Nasal cavity respiratory epithelium epithelial cell of viscerocranial mucosa (primary cell): ENCODE data around the gene SYNGR4. TPM values are rescaled to one million over a fixed set of nuclear protein-coding genes. Genes with fewer than 3 reads are reported as not detected.

Experiments
- total RNA-seq: library from RNA; depleted of rRNA; stranded (reverse); fragments of >200 nt; gene quantifications from 2 replicates; pipeline ENCODE4 v1.2.3, GENCODE V29; 2014

Gene SYNGR4, protein sequence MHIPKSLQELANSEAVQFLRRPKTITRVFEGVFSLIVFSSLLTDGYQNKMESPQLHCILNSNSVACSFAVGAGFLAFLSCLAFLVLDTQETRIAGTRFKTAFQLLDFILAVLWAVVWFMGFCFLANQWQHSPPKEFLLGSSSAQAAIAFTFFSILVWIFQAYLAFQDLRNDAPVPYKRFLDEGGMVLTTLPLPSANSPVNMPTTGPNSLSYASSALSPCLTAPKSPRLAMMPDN
- not detected in 2 replicates for total RNA-seq

DNA sequence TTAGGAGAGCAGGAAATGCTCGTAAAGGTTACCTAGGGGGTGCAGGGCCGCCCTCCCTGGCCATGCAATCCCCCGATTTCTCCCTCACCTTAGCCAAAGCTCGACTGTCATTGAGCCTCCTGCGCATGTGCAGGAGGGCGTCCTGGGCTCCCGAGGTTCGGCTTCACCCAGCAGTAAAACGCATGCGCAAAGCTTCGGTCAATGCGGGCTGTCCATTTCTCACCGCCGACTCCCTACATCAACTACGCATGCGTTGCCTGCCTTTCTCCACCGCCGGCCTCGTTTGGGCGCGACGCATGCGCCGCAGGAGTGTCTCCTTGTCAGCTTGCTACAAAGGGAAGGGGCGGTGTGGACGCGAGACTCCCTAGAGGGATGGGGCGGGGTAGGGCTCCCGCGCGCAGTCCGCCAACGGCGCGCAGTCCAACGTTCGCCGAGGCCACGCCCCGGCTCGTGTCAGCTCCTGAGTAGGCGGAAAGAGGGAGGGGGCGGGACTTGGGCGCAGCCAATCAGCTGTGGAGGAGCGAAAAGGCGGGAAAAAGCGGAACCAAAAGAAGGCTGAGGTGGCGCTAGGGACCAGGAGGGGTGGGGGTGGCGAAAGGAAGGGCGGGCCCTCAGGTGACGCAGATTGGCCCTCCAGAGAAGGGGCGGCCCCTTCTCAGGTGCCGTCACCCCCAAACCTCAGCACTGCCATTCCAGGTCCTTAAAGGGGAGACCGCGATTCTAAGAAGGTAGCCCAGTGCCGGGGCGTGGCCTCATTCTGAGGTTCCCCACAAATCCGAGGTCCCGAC, at the start of gene SYNGR4, which contains the start of gene TMEM143:
TSS of gene SYNGR4 (plus strand) at position 558 of the 788 bp plus-strand sequence. CDS start 1,476 bp downstream, outside the sequence.
TSS of gene TMEM143 (minus strand) at position 131 of the 788 bp plus-strand sequence. CDS start at position 111, 20 bp downstream.

DNA sequence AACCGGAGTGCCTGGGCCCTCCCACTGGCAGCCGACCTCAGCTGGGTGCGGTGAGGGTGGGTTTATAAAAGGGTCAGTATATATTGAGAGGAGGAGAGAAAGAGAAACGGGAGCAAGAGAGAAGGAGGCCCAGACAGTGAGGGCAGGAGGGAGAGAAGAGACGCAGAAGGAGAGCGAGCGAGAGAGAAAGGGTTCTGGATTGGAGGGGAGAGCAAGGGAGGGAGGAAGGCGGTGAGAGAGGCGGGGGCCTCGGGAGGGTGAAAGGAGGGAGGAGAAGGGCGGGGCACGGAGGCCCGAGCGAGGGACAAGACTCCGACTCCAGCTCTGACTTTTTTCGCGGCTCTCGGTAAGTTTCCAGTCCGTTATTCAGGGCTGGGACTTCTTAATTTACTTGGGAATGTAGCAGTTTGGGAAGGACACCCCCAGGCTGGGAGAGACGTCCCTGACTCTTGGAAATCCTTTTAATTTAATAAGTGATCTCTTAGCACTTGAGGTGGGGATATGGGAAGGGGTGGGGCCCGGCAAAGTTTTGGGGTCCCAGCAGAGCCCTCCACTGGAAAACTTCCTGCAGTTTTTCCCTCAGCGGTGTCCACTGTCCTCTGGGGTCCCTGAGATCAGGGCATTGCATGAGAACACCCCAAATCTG, 38.8 kb upstream of the SYNGR4 start, which contains the start of gene EMP3:
TSS of gene EMP3 (plus strand) at position 288 of the 646 bp plus-strand sequence. CDS start 1,293 bp downstream, outside the sequence.

DNA sequence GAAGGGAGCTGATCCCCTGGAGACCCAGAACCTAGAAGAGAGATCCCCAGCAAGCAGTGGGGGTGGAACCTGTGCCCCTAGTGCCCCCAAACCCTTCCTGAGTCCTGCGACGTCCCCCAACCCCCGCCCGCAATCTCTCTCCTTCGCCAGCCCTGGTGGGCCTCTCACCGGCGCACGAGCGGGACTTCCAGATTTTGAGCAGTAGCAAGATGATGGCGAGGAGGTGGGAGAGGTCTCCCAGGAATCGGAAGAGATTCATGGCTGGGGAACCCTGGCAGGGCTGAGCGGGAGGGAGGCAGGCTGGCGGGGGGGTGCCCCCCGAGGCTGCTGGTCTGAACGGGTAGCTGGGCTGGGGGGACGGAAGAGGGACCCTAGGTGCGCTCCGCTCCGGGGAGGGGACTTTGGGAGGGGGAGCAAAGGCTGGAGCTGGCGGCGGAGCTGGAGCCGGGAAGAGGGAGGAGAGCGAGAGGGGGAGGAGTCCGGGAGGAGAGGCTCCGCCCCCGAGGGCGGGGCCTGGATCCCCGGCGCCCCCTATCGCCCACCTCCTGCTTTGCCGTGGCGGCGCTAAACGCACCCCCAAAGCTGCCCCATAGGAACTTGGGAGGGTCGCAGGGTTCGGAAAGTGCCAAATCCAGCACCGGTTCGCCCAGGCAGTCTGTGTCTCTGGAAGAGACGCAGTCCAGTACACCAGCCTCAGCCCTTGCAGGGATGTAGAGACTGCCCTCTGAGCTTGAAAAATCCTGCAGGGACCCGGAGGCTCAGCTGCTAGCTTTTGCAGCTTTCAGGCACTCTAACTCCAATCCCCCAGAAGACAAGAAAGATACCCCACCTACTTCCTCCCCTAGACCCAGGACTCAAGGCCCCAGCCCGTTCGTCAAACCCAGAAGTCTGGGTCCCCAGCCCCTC, 27.2 kb downstream of the SYNGR4 start, which contains the start of gene KDELR1:
TSS of gene KDELR1 (minus strand) at position 452 of the 906 bp plus-strand sequence. CDS start at position 259, 193 bp downstream.

DNA sequence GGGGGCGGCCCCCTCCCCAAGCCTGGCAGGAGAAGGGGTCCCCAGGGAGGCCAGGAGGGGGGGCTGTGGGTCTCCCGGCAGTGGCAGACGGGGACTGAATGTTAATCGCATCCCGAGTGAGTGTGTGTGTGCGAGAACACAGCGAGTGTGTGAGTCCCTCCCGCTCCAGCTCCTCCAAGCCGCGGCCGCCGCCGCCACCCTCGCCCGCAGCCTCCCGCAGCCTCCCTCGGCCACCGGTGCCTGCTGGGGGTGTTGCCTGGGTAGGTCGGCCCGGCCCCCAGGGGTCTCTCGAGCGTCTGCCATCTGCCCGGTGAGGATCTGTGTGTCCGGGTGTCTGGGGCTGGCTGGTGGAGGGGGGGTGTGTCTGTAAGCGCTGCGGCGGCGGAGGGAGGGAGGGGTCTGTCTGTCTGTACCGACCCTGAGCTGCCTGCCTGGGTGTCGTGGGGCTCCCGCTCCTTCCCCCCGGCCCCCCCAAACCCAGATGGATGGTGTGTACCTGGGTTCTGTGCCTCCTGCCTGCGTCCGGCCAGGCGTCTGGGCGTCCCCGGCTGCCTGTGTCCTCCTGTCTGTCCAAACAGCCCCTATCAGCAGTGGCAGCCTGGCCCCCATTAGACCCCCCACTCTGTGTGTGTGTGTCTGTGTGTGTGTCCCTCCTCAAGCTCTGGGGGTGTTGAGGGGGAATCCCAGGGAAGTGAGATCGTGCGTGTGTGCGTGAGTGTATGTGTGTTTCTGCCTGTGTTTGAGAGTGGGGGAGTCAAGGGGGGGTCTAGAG, 29.6 kb downstream of the SYNGR4 start, which contains the start of gene GRIN2D:
TSS of gene GRIN2D (plus strand) at position 110 of the 772 bp plus-strand sequence. CDS start 4,725 bp downstream, outside the sequence.

Other genes with a start within 250 kb of the SYNGR4 start
- gene LIG1, start 194.0 kb upstream of the SYNGR4 start, total RNA-seq, result 6.5 and 8.2 TPM in 2 replicates
- 1.7 and 4.1 TPM in 2 replicates for gene ZSWIM9, start 193.7 kb upstream of the SYNGR4 start, total RNA-seq
- gene CARD8, start 108.5 kb upstream of the SYNGR4 start, total RNA-seq, result 3.8 and 8.8 TPM in 2 replicates
- 0.93 and 5.8 TPM in 2 replicates for gene ZNF114, start 94.3 kb upstream of the SYNGR4 start, total RNA-seq
- 2.1 and 2.9 TPM in 2 replicates for gene EMP3, start 38.8 kb upstream of the SYNGR4 start, total RNA-seq
- 1.2 and 1.4 TPM in 2 replicates for gene TMEM143, start 427 bp upstream of the SYNGR4 start, total RNA-seq
- gene KDELR1, start 27.2 kb downstream of the SYNGR4 start, total RNA-seq, result 43.1 and 67.5 TPM in 2 replicates
- gene GRIN2D, start 29.3 kb downstream of the SYNGR4 start, total RNA-seq, result under 0.01 and 0.07 TPM in 2 replicates
- 28.7 and 53.7 TPM in 2 replicates for gene GRWD1, start 81.6 kb downstream of the SYNGR4 start, total RNA-seq
- 1.4 and 4.5 TPM in 2 replicates for gene KCNJ14, start 91.2 kb downstream of the SYNGR4 start, total RNA-seq
- 25.6 and 35.5 TPM in 2 replicates for gene CYTH2, start 105.0 kb downstream of the SYNGR4 start, total RNA-seq
- 1.0 and 3.6 TPM in 2 replicates for gene LMTK3, start 147.5 kb downstream of the SYNGR4 start, total RNA-seq
- 7.8 and 9.9 TPM in 2 replicates for gene SULT2B1, start 187.8 kb downstream of the SYNGR4 start, total RNA-seq
- gene SPACA4, start 242.4 kb downstream of the SYNGR4 start, total RNA-seq, result 0.21 TPM in 1 of 2 replicates, not detected in the other